Measurements from ENCODE around the gene LRP1B. TPM values are rescaled to one million over a fixed set of nuclear protein-coding genes. Genes with fewer than 3 reads are reported as not detected.

Gene LRP1B
- total RNA-seq, 3 donors from 2014 or later = 2.3 to 29.8 (median 21.8) TPM

- H3K4me1 ChIP-seq = no peaks in the 10 kb centered on the region
- DNase-seq (ENCODE audit: low spot score in 2 of 2) = no peak
- no peaks in the 10 kb centered on the region for H3K36me3 ChIP-seq
- no peak overlapping the region for H3K27ac ChIP-seq
- no peak for TF ChIP-seq POLR2AphosphoS5 (IDR thresholded peaks at IDR 0.05)
- no peak for TF ChIP-seq POLR2A (IDR thresholded peaks at IDR 0.05)
- no peak for TF ChIP-seq CTCF (IDR thresholded peaks at IDR 0.05)
- no peaks in the 10 kb centered on the region for H3K27me3 ChIP-seq
- H3K9me3 ChIP-seq = no peaks in the 10 kb centered on the region
- intact Hi-C loops (cut with DNase I; ENCODE audit: low total_unique reads) = no loop called here
- no peak overlapping the region for H3K4me3 ChIP-seq
Observed at GRCh38 chr2:140337061-140337460, 1793.8 kb downstream of the LRP1B start.

- no peak overlapping the region for H3K27ac ChIP-seq
- DNase-seq (ENCODE audit: low spot score in 2 of 2) = no peak
- intact Hi-C loops (cut with DNase I; ENCODE audit: low total_unique reads) = loop anchor here (5.0 kb wide), 1 partner anchor 566 kb away; no protein-coding TSS in a partner anchor
- peaks cover 7% of the 10 kb centered on the region for H3K36me3 ChIP-seq
- H3K4me3 ChIP-seq = no peak overlapping the region
- H3K4me1 ChIP-seq = no peaks in the 10 kb centered on the region
- TF ChIP-seq POLR2AphosphoS5 (IDR thresholded peaks at IDR 0.05) = no peak
- TF ChIP-seq CTCF (IDR thresholded peaks at IDR 0.05) = no peak
- no peak for TF ChIP-seq POLR2A (IDR thresholded peaks at IDR 0.05)
- no peaks in the 10 kb centered on the region for H3K9me3 ChIP-seq
- H3K27me3 ChIP-seq = no peaks in the 10 kb centered on the region
Observed at GRCh38 chr2:140316345-140316744, 1814.5 kb downstream of the LRP1B start.

GRCh38 chr2:140311905-140312304 is 1818.9 kb downstream of the LRP1B start:
- no peak for TF ChIP-seq POLR2AphosphoS5 (IDR thresholded peaks at IDR 0.05)
- Histone ChIP-seq H3K4me3 (no peak overlapping the region), H3K27ac (no peak overlapping the region), H3K36me3 (peaks cover 7% of the 10 kb centered on the region), H3K4me1 (no peaks in the 10 kb centered on the region), H3K9me3 (no peaks in the 10 kb centered on the region), H3K27me3 (no peaks in the 10 kb centered on the region)
- no peak for DNase-seq (ENCODE audit: low spot score in 2 of 2)
- intact Hi-C loops (cut with DNase I; ENCODE audit: low total_unique reads) = no loop called here

- Histone ChIP-seq H3K27me3 (no peaks in the 10 kb centered on the region), H3K9me3 (no peaks in the 10 kb centered on the region), H3K4me1 (no peaks in the 10 kb centered on the region), H3K36me3 (no peaks in the 10 kb centered on the region), H3K4me3 (no peak overlapping the region), H3K27ac (no peak overlapping the region)
- intact Hi-C loops (cut with DNase I; ENCODE audit: low total_unique reads) = no loop called here
- no peak for DNase-seq (ENCODE audit: low spot score in 2 of 2)
- no peak for TF ChIP-seq POLR2A (IDR thresholded peaks at IDR 0.05)
- no peak for TF ChIP-seq CTCF (IDR thresholded peaks at IDR 0.05)
- TF ChIP-seq POLR2AphosphoS5 (IDR thresholded peaks at IDR 0.05) = no peak
Observed at GRCh38 chr2:140308706-140309105, 1822.1 kb downstream of the LRP1B start.

- TF ChIP-seq POLR2A (IDR thresholded peaks at IDR 0.05) = no peak
- no peak for TF ChIP-seq CTCF (IDR thresholded peaks at IDR 0.05)
- no peak for TF ChIP-seq POLR2AphosphoS5 (IDR thresholded peaks at IDR 0.05)
- no peaks in the 10 kb centered on the region for H3K27me3 ChIP-seq
- intact Hi-C loops (cut with DNase I; ENCODE audit: low total_unique reads) = no loop called here
- H3K4me3 ChIP-seq = no peak overlapping the region
- no peak overlapping the region for H3K27ac ChIP-seq
- no peak for DNase-seq (ENCODE audit: low spot score in 2 of 2)
- H3K9me3 ChIP-seq = no peaks in the 10 kb centered on the region
- H3K4me1 ChIP-seq = no peaks in the 10 kb centered on the region
- H3K36me3 ChIP-seq = no peaks in the 10 kb centered on the region
Observed at GRCh38 chr2:140307532-140307931, 1823.3 kb downstream of the LRP1B start.

GRCh38 chr2:140295767-140296166 is 1835.0 kb downstream of the LRP1B start:
- Histone ChIP-seq H3K9me3 (no peaks in the 10 kb centered on the region), H3K4me3 (no peak overlapping the region), H3K36me3 (no peaks in the 10 kb centered on the region), H3K27me3 (no peaks in the 10 kb centered on the region), H3K27ac (no peak overlapping the region), H3K4me1 (no peaks in the 10 kb centered on the region)
- TF ChIP-seq CTCF (IDR thresholded peaks at IDR 0.05) (no peak), POLR2AphosphoS5 (IDR thresholded peaks at IDR 0.05) (no peak), POLR2A (IDR thresholded peaks at IDR 0.05) (no peak)
- intact Hi-C loops (cut with DNase I; ENCODE audit: low total_unique reads) = no loop called here
- no peak for DNase-seq (ENCODE audit: low spot score in 2 of 2)

Measured in breast epithelium (tissue), 4 donors.